GM18868 (cell line): ENCODE results near the gene SLC25A48.
A peak's percentile ranks its signal among the peaks of the same experiment; 100 is the strongest.

ENCODE experiments used
- ATAC-seq: cut with Tn5 transposase; IDR thresholded peaks from one replicate; pipeline ENCODE4 v1.9.1; 2021; ENCODE audit warnings: mild to moderate bottlenecking, moderate library complexity; ENCODE audit not compliant: unreplicated experiment

Gene SLC25A48

DNA sequence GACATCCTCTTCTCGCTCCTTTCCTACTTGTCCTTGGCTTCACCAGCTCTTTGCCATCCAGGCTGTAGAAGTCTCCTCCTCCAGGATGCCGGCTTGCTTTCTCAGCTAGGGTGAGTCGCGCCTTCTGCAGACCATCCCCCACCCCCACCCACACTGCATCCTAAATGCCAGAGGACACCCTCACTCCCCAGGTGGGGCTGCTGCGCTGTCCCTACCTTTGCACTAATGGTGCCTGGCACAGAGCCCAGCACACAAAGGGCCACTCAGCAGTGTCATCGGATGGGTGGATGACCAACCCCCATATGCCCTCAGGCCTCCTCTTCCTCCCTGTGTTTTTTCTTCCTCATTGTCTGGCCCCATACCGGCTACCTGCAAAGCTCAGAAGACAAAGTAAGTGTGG lies 46.3 kb downstream of the SLC25A48 start:
- ATAC-seq, result no peak

DNA sequence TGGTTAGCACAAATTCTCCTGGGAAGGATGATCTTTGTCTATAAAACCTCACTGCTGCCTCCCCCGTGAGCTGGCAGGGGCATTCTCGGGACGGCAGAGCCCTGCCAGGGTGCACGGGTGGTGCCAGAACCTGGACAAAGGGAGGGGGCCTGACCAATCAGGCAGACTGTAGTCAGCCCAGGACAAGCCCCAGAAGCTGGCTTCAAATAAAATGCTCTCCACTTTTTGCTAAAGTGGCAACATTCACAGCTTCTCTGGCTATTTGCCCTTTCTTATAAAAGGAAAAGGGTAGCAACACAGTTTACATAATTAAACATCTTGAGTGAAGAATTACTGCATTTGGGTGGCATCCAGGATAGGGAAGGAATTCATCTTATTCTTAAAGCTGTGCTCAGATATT lies 46.8 kb downstream of the SLC25A48 start:
- ATAC-seq, result no peak

DNA sequence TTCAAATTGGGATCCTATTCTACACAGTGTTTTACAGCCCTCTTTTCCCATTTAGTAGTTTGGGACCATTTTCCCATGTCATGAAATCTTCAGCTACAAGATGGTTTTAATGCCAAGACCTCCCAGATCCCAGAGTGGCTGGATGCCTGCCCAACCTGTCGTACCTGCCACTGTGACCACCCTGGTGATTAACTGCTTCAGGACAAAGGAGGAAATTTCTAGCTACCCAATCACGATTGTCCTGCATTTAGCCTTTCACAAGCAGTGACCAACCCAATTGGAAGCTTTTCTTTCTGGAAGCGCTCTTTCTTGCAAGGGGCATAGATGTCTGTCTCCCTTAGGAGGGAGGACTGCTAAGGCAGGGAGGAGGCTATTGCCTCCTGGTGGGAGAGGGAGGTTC lies 47.4 kb downstream of the SLC25A48 start:
- ATAC-seq, result no peak

DNA sequence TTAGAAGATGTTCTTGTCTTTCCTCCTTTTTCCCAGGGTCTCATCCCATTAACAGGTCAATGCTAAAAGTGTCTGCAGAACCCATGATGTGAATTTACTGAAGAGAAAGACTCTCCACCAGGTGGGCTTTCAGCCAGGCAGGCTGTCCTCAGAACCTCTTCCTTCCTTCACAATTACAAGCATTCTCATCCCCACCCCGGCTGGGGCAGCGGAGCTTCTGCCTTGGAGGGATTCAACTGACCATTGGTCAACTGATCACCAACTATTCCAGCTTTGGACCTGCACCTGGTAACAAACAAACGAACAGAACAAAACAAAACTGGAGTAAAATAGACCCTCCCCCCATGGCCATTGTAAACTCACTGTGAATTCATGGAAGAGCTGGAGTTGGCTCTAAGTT lies 48.6 kb downstream of the SLC25A48 start:
- no peak for ATAC-seq

DNA sequence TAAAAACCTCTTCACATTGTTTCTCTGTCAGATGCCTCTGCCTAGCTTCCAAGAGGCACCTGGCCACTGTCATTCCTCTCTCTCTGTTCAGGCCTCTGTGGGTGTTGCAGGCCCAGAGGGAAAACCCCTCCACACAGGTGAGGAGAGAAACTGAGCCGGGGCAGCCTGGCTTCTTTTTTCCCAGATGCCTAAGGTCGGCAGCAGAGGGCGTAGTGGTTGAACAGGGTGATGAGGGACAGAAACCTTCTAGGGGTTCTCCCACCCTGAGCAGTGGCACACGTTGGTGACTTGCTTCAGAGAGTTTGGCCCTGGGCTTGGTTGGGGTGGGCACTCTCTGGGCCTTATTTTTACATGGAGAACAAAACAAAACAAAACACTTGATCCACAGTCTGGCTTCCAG lies 49.0 kb downstream of the SLC25A48 start:
- no peak for ATAC-seq

DNA sequence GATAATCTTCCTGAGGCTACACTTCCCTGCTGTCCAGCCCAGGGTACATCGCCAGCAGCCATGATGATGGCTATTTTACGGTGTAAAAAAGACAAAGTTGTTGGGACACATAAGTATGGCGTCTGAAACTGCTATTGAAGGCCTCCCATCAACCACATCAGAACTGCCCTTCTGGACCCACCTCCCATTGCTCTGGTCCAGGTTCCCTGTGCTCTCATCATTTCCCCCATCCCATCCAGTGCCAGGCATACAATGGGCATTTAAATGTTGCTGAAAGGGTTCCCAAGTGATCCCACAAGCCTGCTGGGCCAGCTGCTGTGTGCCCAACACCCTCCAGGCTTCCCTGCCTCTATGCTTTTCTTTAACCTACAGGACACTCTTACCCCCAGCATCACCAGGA lies 50.6 kb downstream of the SLC25A48 start:
- ATAC-seq, result no peak

DNA sequence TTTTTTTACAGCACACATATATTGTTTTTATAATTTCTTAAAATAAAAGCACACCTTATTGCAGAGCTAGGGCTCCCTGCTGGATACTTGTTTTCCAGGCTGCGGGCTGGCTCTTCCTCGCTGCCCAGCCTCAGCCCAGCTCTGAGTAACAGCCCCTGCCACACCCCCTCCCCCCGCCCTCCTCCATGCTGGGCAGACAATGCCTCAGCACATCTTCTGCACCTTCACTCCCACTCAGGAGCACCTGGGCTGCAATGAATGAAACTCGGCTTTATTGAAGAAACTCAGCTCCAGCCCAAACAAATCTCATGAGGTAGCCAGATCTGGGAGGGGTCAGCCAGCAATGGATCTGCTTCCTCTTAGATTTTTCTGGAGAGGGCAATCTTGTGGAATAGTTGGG lies 51.7 kb downstream of the SLC25A48 start:
- ATAC-seq, result no peak

DNA sequence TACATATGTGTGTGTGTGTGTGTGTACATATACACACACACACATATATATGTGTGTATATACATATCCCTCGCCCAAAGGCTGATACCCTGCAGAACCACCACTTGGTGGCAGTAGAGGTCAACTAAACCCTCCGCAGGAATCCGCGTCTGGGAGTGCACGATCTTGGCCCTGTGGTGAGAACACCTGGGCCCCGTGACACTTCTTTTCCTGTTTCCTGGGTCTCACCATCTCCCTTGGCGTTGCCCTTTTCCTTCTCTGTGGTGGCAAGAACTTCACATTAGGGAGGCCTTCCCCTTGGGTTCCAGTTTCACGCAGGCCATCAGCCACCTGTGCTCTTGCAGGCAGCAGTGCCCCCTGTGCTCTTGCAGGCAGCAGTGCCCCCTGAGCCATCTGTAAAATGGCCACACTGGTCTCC lies 53.0 kb downstream of the SLC25A48 start:
- peak; percentile 85 for ATAC-seq

DNA sequence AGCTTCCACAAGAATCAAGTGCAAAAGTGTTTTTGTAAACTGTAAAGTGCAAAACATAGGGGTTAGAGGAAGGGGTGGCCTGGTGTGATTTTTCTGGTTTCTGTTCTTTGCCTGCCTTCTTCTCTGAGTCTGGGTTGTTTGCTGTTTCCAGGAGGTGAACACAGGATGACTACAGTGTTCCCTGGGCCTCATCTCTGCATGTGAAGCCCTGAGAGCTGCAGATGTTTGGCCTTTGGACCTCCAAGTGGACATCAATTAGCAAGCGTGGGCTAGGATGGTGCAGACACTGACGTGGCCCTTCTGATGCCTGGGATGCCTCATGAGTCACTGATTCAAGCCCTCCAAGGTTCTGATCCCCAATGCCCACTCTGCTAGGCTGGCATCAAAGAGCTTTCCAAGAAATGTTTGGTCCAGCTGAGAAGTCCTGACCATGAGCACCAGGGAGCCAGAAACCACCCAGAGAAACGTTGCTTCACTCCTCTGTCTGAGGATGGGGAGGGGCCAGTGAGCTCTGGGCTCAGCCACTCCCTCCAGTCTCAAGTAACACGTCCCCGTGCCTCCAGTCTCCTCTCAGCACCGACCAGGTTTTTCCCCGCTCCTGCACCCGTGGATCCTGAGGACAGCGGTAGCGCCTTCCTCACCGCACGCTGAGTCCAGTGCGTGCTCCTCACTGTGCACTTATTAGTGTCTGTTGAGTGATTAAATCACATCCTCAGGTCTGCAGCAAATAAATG lies 53.6 kb downstream of the SLC25A48 start:
- ATAC-seq, result no peak

DNA sequence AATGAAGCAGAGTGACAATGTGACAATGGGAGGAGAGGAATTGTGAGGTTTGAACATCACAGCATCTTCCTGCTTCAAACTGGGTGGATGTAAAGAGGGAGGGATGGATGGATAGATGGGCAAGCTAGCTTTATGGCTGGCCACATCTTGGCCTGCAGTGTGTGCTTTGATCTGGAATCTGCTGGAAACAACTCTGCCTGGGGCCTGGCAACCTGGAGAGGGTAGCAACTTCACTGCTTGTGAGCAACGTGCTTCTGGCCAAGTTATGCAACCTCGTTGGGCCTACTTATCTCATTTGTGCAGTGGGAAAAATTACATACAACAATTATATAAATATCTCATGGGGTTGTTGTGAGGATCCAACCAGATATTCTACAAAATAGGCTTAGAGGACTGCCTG lies 55.8 kb downstream of the SLC25A48 start:
- no peak for ATAC-seq

DNA sequence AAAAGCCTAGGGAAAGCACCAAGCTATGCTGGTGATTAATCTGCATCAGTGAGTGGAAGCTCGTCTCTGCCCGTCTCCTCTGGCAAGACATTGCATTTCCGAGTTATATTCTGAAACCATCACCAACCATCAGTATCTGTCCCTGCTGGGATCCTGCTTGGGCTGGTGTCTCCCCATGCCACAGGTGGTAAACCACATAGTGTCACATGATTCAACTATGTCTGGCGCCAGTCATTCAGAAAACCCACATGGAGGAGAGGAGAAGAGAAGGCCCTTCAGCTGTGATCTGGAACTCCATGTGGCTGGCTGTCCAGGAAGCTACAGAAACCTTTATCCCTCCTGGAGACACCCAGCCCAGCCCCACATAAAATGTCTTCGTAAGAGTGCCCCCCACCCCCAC lies 56.4 kb downstream of the SLC25A48 start:
- peak; percentile 70 for ATAC-seq

DNA sequence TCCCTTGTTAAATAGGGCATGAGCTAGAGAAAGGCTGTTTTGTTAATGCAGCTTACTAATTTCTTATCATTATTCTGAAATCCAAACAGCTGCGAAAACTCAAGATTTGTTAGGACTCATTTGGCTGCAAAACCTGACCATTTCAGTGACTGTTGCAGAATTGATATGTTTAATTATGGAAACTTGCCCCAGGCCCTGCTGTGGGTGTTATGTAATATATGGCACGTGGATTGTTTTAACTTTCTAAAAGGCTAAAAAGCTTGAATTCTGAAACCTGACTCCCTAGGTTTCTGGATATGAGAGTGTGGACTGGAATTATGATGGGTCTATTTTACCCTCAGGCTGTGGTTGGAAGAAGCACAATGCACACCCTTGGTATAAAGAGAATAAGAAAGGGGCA lies 56.8 kb downstream of the SLC25A48 start:
- no peak for ATAC-seq

DNA sequence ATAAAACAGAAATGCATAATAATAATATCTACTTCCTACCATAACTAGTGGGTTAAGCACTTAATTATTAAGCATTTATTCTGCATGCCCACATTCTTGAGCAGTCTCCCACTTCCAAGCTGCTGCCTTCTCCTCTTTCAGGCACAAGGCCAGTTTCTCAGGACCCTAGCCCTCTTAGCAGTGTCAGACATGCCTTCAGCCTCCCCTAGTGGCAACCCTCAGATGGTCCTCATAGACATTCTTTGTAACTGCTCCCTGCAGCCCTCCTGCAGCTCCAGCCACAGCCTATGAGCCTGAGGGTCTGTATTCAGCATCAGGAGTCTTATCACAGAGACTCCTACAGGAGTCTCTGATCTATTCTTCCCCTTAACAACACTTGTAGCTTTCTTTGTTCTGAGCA lies 57.3 kb downstream of the SLC25A48 start:
- no peak for ATAC-seq

DNA sequence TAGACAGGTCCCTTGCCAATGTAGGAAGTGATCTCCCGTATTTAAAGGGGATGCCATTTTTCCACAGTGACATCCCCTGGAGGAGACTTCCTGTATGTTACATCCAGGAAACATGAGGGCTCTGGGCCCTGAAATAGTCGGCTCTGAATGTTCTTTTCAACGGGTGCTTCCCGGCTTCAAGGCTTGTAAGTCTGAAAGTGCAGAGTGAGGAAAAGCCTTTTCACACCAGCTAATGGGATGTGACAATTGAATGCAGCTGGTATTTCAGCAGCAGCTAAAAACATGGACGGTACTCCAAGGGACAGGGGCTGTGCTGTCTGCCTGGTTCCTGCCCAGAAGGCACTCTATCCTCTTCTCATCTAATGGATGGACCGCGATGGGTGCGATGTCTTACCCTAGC lies 59.8 kb downstream of the SLC25A48 start:
- no peak for ATAC-seq

DNA sequence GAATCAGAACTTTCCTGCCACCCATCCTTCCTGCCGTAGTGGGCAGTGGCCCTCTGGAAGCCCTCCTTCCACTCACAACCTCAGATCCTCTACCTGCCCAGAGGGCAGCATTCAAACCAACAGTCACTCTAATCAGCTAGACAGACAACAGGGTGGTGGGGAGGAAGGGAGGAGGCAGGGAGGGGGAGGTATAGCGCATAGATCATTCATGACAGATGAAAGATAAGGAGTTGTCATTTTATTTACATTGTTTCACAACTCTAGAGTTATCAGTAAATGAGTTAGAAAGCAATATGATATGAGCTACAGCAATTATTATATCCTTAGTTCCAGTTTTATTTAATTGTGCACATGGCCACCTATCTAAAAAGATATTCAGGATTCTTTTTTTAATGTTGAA lies 60.3 kb downstream of the SLC25A48 start:
- no peak for ATAC-seq

DNA sequence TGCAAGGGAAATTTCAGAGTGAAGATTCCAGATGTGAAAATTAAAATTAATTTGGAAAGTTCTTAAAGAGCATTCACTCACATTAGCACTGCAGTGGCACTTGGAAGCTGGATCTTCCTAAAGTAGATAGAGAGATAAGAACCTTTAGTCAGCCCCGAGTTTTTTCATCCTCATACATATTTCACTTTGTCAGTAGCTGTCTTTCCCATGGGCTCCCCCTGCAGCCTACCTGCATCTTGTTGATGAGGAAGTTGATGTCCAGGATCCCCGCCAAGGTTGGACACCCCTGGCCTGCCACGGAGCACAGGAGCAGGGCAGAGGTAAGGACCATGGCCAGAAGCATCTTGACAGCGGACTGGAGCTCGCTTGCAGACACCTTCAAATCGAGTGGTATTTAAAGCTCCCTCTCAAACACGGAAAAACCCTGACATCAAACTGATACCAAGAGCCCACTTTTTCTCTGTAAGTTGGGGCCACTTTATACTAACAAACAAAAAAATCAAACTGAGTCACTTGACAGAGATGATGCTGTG lies 61.1 kb downstream of the SLC25A48 start, which contains the start of gene IL9:
Gene IL9, minus strand, starts transcription at position 368 of the 533 bp plus-strand sequence. Its CDS starts 25 bp downstream, at position 343.
- ATAC-seq, result no peak

DNA sequence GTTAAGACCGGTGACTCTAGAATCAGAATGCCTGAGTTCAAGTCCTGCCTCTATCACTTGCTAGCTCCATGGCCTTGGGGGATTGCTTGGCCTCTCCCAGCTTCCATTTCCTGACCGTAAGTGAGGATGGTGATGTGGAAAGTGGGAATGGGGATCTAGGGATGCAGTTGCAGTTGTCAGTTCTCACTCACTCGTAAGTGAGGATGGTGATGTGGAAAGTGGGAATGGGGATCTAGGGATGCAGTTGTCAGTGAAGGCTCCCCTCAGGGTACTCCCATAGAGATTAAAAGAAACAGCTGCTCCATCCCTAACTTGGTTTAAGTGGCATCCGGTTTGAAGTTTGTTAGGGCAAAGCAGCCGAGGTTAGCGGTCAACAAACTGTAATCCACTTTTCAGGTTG lies 64.2 kb downstream of the SLC25A48 start:
- ATAC-seq, result no peak

DNA sequence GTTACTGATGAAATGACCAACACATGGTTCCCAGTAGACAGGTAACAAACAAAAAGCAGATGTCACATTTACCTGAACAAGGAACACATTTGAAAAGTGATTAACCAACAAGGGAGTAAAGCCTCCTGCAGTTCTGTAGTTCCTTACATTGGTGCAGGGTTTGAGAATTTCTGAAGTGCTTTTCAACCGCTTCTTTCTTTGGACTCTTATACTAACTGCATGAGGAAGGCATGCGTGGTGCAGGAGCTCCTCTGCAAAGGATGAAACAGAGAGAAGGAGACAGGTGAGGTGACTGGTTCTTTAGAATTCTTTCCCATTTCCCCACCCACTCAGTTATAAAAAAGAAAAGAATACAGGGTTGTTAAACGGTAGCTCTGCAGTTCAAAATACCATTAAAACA lies 65.8 kb downstream of the SLC25A48 start:
- no peak for ATAC-seq

DNA sequence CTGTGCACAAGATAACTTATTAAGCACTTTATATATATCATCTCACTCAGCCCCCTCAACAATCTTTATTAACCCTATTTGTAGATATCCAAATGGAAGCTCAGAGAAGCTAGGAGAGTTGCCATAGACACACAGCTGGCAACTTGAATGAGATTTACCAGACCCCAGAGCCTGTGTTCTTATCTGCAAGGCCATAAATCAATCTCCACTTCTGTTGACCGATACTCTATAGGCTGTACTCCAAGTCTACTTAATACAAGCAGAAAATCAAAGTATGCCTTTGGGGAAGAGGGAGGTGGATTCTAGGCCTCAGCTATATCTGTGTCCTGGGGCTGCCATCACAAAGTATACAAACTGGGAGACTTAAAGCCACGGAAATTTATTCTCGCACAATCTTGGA lies 67.2 kb downstream of the SLC25A48 start:
- ATAC-seq, result no peak

DNA sequence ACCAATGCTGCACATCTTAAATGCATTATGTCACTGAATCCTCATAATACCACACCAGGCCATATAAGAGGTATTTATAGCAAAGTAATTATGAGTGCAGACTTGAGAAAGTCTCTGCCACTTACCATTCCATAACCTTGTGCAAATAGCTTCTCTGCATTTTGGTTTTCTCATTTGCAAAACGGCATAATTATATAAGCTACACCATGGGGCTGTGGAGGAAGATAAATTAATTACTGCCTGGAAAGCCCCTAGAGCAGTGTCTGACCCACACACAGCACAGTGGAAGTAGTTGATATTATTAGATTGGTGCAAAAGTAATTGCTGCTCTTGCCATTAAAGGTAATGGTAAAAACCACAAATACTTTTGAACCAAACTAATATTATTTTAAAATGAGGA lies 70.7 kb downstream of the SLC25A48 start:
- ATAC-seq, result no peak

DNA sequence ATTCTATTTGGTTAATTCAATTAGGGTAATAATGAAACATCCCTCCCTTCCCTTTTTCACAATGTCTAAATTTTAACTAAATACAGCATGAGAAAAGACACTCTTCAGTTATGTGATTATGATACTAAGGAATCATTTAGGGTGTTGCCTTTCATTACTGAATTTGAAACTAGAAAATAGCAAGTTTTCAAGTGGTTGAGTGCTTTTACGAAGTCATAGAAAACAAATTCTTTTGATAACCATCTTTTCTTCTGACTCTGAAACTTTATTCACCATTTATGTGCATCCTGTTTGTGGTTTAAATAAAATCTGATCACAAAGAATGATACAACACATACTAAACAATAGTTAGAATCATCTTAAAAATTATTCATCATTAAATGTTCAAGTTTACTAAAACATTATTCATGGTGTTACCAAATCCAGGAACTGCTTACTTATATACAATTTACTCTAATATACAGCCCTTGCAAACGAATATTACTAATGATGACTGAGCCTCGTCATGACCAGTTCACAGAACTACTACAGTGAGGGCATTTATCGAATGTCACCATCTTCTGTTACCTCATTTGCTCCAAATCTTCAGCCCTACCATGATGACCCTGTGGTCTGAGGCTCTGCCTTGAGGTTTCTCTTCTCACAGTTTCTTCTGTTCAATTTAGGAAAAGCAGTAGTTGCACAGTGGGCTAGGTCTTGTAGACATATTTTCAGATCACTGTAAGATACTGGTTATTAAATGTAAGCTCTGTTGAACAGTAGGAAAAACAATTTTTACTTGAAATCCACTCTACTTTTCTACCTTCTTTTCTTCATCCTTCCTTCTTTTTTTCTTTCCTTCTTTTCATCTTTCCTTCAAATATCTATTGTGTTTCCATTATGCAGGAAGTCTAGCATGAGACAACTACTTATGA lies 79.5 kb downstream of the SLC25A48 start:
- no peak for ATAC-seq

DNA sequence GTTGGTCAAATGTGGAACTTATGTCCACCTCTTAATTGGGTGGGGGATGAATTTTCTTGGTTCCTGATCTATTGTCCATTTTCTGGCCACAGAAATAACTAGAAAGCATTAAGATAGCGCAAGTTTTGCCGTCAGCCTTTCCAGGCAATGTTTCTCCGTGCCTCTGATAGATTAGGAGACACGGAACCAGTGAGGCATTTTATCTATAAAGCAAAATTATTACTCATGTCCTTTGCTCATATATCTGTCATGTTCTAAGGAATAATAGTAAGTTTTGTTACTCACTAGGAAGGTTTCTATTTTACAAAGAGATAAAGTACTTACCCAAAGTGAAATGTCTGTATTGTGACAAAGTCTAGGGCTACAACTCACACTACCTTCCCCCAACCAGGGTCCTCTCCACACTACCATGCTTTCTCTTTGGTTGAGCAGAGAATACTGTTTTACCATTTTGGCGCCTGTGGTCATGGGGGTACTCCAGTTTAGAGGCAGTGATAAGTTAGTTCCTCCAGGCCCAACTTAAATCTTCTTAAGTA lies 81.1 kb downstream of the SLC25A48 start:
- no peak for ATAC-seq
